CD8-positive, alpha-beta memory T cell (primary cell): ENCODE results near the gene DLL1. TPM values are rescaled to one million over a fixed set of nuclear protein-coding genes. Genes with fewer than 3 reads are reported as not detected.
A peak's percentile ranks its signal among the peaks of the same experiment; 100 is the strongest.

Experiments
- CTCF ChIA-PET: fragments of 350-600 bp; sonication (Branson Sonifier 250); formaldehyde crosslinking; loops from one replicate; lab custom pipeline; 2021; ENCODE audit warnings: antibody characterized with exemption; lab: Charles Lee
- POLR2A ChIA-PET: fragments of 350-600 bp; sonication (Branson Sonifier 250); formaldehyde crosslinking; loops from one replicate; lab custom pipeline; 2021; ENCODE audit warnings: antibody characterized with exemption; lab: Charles Lee
- DNase-seq, 5 donors: peaks; one replicate each; pipeline versions ENCODE4 v3.0.0 to v3.0.0-alpha.2; 2020 to 2022; ENCODE audit warnings: mixed read lengths in 1 of 5
- H3K27ac ChIP-seq: one replicate; pipeline ENCODE4 v1.7.0; 2013; ENCODE audit warnings: low read depth, mild to moderate bottlenecking, low read length, moderate library complexity
- H3K27me3 ChIP-seq: 2 replicates; pipeline ENCODE4 v1.7.0; 2013; ENCODE audit warnings: low read length, mild to moderate bottlenecking; ENCODE audit not compliant: insufficient read depth, poor library complexity, severe bottlenecking
- H3K36me3 ChIP-seq: 2 replicates; pipeline ENCODE4 v1.7.0; 2013; ENCODE audit warnings: mild to moderate bottlenecking, low read length, moderate library complexity; ENCODE audit not compliant: insufficient read depth
- H3K4me1 ChIP-seq: 2 replicates; pipeline ENCODE4 v1.7.0; 2013; ENCODE audit warnings: mild to moderate bottlenecking, low read length, moderate library complexity; ENCODE audit not compliant: insufficient read depth
- H3K4me3 ChIP-seq: 2 replicates; pipeline ENCODE4 v1.7.0; 2013; ENCODE audit warnings: mild to moderate bottlenecking, low read length
- H3K9me3 ChIP-seq: 2 replicates; pipeline ENCODE4 v1.7.0; 2013; ENCODE audit warnings: mild to moderate bottlenecking, low read length
- H3K27ac Mint-ChIP-seq, 8 donors: one replicate each; pipeline ENCODE4 v1.8.0; 2020 to 2021; ENCODE audit warnings: mixed read lengths in 8 of 8, mild to moderate bottlenecking in 6 of 8, inconsistent platforms in 3 of 8, moderate library complexity in 3 of 8
- H3K27me3 Mint-ChIP-seq, 2 donors: one replicate each; pipeline ENCODE4 v1.8.0; 2020 to 2021; ENCODE audit warnings: mixed read lengths in 2 of 2, mild to moderate bottlenecking in 1 of 2, moderate library complexity in 1 of 2
- H3K36me3 Mint-ChIP-seq, 3 donors: one replicate each; pipeline ENCODE4 v1.8.0; 2020 to 2021; ENCODE audit warnings: mixed read lengths in 3 of 3, inconsistent platforms in 1 of 3, mild to moderate bottlenecking in 1 of 3
- H3K4me1 Mint-ChIP-seq, 3 donors: one replicate each; pipeline ENCODE4 v1.8.0; 2020 to 2021; ENCODE audit warnings: mixed read lengths in 3 of 3, inconsistent platforms in 1 of 3, mild to moderate bottlenecking in 1 of 3
- H3K4me3 Mint-ChIP-seq, 7 donors: one replicate each; pipeline ENCODE4 v1.8.0; 2020 to 2021; ENCODE audit warnings: mixed read lengths in 7 of 7, mild to moderate bottlenecking in 6 of 7, moderate library complexity in 4 of 7, inconsistent platforms in 2 of 7
- H3K9me3 Mint-ChIP-seq, 5 donors: one replicate each; pipeline ENCODE4 v1.8.0; 2020 to 2022; ENCODE audit warnings: mixed read lengths in 5 of 5, mild to moderate bottlenecking in 3 of 5, moderate library complexity in 2 of 5, inconsistent platforms in 1 of 5
- polyA plus RNA-seq: library from polyadenylated mRNA; unstranded; fragments of 300-500 nt; fragmentation: Illumina TruSeq; gene quantifications from one replicate; pipeline ENCODE4 v1.2.3, GENCODE V29; 2021
- total RNA-seq, 2 experiments: library from RNA; stranded (reverse); gene quantifications; one replicate each; pipeline ENCODE4 v1.2.3, GENCODE V29; 2021

DLL1 gene
- total and polyA plus RNA-seq, 3 experiments from 2014 or later: 0.49 to 0.86 (median 0.79) TPM

GRCh38 chr6:170313716-170314295 lies 22.9 kb upstream of the DLL1 start:
- H3K9me3 Mint-ChIP-seq: no peaks in the 10 kb centered on the region
- peak overlapping the region in 1 of 7 donors; percentile 27 for H3K4me3 Mint-ChIP-seq
- ChIA-PET POLR2A (interaction anchor here (0.6 kb wide), 1 partner anchor 12 kb away, joined by 3 read pairs; no protein-coding TSS in a partner anchor), CTCF (no interaction called here)
- Histone ChIP-seq H3K4me1 (peaks cover 36% of the 10 kb centered on the region), H3K27me3 (no peaks in the 10 kb centered on the region), H3K27ac (no peak overlapping the region), H3K36me3 (peaks cover 11% of the 10 kb centered on the region), H3K9me3 (no peaks in the 10 kb centered on the region), H3K4me3 (no peak overlapping the region)
- H3K36me3 Mint-ChIP-seq: peaks cover 0 to 50% (median 9%) of the 10 kb centered on the region in 3 donors
- H3K4me1 Mint-ChIP-seq: peaks cover 51 to 80% (median 70%) of the 10 kb centered on the region in 3 donors
- H3K27ac Mint-ChIP-seq: peak overlapping the region in 1 of 8 donors; percentile 39
- H3K27me3 Mint-ChIP-seq: peaks cover 0 to 2% of the 10 kb centered on the region in 2 donors
- no peak for DNase-seq

DNA sequence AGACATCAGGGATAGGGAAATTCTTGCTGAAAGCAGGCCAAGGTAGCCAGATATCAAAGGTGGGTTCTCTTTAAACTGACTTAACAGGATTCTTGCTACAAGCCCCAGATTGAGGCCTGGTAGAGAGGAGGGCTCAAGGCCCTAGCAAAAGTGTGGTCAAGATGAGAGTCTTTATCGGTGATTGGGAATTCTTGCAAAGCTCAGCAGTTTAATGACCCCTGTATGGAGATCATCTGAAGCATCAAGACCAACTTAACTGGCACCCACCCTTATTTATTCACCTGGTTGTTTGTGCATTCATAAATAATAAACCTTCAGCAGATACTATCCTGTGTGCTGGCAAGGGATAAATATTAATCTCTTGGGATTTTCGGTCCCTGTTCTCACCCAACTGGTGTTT lies 22.0 kb upstream of the DLL1 start:
- H3K27me3 ChIP-seq: no peaks in the 10 kb centered on the region
- H3K4me1 ChIP-seq: peaks cover 45% of the 10 kb centered on the region
- CTCF ChIA-PET: no interaction called here
- H3K9me3 ChIP-seq: no peaks in the 10 kb centered on the region
- DNase-seq: no peak
- H3K9me3 Mint-ChIP-seq: no peaks in the 10 kb centered on the region
- H3K4me1 Mint-ChIP-seq: peaks cover 61 to 87% (median 77%) of the 10 kb centered on the region in 3 donors
- H3K4me3 ChIP-seq: no peak overlapping the region
- H3K4me3 Mint-ChIP-seq: peak overlapping the region in 1 of 7 donors; percentile 24
- H3K36me3 Mint-ChIP-seq: peaks cover 0 to 48% (median 9%) of the 10 kb centered on the region in 3 donors
- H3K27me3 Mint-ChIP-seq: peaks cover 0 to 2% of the 10 kb centered on the region in 2 donors
- peaks cover 3% of the 10 kb centered on the region for H3K36me3 ChIP-seq
- no peak overlapping the region for H3K27ac ChIP-seq
- H3K27ac Mint-ChIP-seq: peak overlapping the region in 2 of 8 donors; percentile 43 to 62
- POLR2A ChIA-PET: no interaction called here

GRCh38 chr6:170311696-170312095 lies 20.8 kb upstream of the DLL1 start:
- no peak for DNase-seq
- Histone ChIP-seq H3K27ac (no peak overlapping the region), H3K9me3 (no peaks in the 10 kb centered on the region), H3K36me3 (no peaks in the 10 kb centered on the region), H3K27me3 (no peaks in the 10 kb centered on the region), H3K4me3 (no peak overlapping the region), H3K4me1 (peaks cover 53% of the 10 kb centered on the region)
- Mint-ChIP-seq H3K27ac (peak overlapping the region in 1 of 8 donors; percentile 21), H3K9me3 (no peaks in the 10 kb centered on the region), H3K27me3 (peaks cover 0 to 2% of the 10 kb centered on the region in 2 donors), H3K4me3 (no peak overlapping the region), H3K4me1 (peaks cover 65 to 89% (median 80%) of the 10 kb centered on the region in 3 donors), H3K36me3 (peaks cover 0 to 42% (median 5%) of the 10 kb centered on the region in 3 donors)
- ChIA-PET CTCF (no interaction called here), POLR2A (no interaction called here)

DNA sequence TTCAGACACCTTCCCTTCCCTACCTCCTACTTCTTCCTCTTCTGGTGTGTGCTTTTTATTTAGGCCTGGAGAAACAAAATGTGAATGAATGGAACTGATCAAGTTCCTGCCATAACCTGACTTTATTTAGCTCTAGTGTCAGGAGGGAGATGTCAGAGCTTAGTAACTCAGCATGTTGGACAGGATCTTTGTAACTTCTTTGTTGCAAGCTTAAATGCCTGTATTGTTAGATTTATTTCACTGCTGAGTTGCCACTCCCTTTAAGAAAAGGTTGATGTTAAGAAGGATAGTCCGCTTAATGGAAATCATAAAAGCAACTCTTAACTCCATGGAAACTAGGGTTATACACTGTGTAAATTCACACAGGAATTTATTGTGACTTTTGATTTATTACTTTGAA lies 17.9 kb upstream of the DLL1 start:
- Mint-ChIP-seq H3K27me3 (peaks cover 2 to 9% of the 10 kb centered on the region in 2 donors), H3K4me1 (peaks cover 50 to 70% (median 58%) of the 10 kb centered on the region in 3 donors), H3K36me3 (peaks cover 0 to 33% (median 3%) of the 10 kb centered on the region in 3 donors), H3K27ac (peak overlapping the region in 6 of 8 donors; percentile 4 to 95 (median 76)), H3K4me3 (peak overlapping the region; percentile 2 to 95 (median 87)), H3K9me3 (no peaks in the 10 kb centered on the region)
- CTCF ChIA-PET: no interaction called here
- Histone ChIP-seq H3K9me3 (no peaks in the 10 kb centered on the region), H3K36me3 (no peaks in the 10 kb centered on the region), H3K4me3 (no peak overlapping the region), H3K27me3 (no peaks in the 10 kb centered on the region), H3K4me1 (peaks cover 52% of the 10 kb centered on the region), H3K27ac (no peak overlapping the region)
- POLR2A ChIA-PET: no interaction called here
- DNase-seq: no peak

GRCh38 chr6:170307080-170307545 lies 16.2 kb upstream of the DLL1 start:
- Mint-ChIP-seq H3K9me3 (no peaks in the 10 kb centered on the region), H3K36me3 (peaks cover 0 to 26% (median 0%) of the 10 kb centered on the region in 3 donors), H3K27me3 (peaks cover 3 to 19% of the 10 kb centered on the region in 2 donors), H3K27ac (peak overlapping the region; percentile 92 to 99 (median 98)), H3K4me1 (peaks cover 39 to 55% (median 44%) of the 10 kb centered on the region in 3 donors), H3K4me3 (peak overlapping the region; percentile 87 to 97 (median 93))
- CTCF ChIA-PET: no interaction called here
- POLR2A ChIA-PET: interaction anchor here (0.7 to 1.5 kb wide), 3 partner anchors 16 to 218 kb away, joined by 3 to 5 read pairs (median 4); partner anchors contain the start of gene DLL1
- H3K4me3 ChIP-seq: peak overlapping the region; percentile 72
- H3K27me3 ChIP-seq: no peaks in the 10 kb centered on the region
- H3K36me3 ChIP-seq: no peaks in the 10 kb centered on the region
- DNase-seq: no peak
- no peaks in the 10 kb centered on the region for H3K9me3 ChIP-seq
- peaks cover 50% of the 10 kb centered on the region for H3K4me1 ChIP-seq
- peak overlapping the region; percentile 74 for H3K27ac ChIP-seq

- H3K27me3 ChIP-seq: no peaks in the 10 kb centered on the region
- H3K27me3 Mint-ChIP-seq: peaks cover 3 to 25% of the 10 kb centered on the region in 2 donors
- peak within 1 kb of the TSS; percentile 74 for H3K27ac ChIP-seq
- CTCF ChIA-PET: no interaction called here
- peak within 1 kb of the TSS; percentile 72 for H3K4me3 ChIP-seq
- peak; percentile 94 to 97 (median 94) for DNase-seq
- H3K9me3 ChIP-seq: no peaks in the 10 kb centered on the region
- peaks cover 38 to 51% (median 41%) of the 10 kb centered on the region in 3 donors for H3K4me1 Mint-ChIP-seq
- peaks cover 0 to 22% (median 2%) of the 10 kb centered on the region in 3 donors for H3K36me3 Mint-ChIP-seq
- peak within 1 kb of the TSS; percentile 87 to 97 (median 93) for H3K4me3 Mint-ChIP-seq
- POLR2A ChIA-PET: interaction anchor here (0.7 to 1.3 kb wide), 4 partner anchors 9 to 217 kb away, joined by 3 to 5 read pairs (median 4); partner anchors contain the start of gene DLL1
- H3K4me1 ChIP-seq: peaks cover 47% of the 10 kb centered on the region
- H3K27ac Mint-ChIP-seq: peak within 1 kb of the TSS; percentile 92 to 99 (median 98)
- peaks cover 0 to 2% (median 0%) of the 10 kb centered on the region in 5 donors for H3K9me3 Mint-ChIP-seq
- H3K36me3 ChIP-seq: no peaks in the 10 kb centered on the region
Observed at GRCh38 chr6:170306324-170307079, 15.6 kb upstream of the DLL1 start, which contains the start of gene FAM120B. Gene FAM120B (plus strand): TSS chr6:170306758. CDS start chr6:170317391, 10,633 bp downstream.

DNA sequence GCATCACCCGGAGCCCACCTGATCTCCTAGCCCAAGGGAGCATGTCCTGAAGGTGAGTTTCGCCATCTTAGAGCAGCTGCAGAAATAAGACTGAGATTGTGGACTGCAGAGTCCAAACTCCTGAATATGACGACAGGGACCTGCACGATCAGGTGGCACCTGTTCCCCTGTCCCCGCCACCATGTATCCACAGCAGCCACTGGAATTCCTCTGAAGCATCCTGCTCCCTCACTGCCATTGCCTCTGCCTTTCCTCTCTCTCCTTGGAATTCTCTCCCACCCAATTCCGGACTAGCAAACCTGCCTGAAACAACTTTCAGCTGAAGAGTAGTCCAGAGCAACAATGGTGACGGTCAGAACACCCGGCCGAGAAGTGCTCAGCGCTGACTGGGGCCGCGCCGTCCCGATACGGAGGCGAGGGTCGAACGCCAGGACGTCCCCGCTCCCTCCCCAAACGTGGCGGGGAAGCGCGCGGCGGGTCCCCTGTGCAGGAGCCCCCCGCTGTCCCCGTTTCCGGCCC lies 15.0 kb upstream of the DLL1 start:
- peaks cover 0 to 4% (median 0%) of the 10 kb centered on the region in 5 donors for H3K9me3 Mint-ChIP-seq
- H3K4me1 Mint-ChIP-seq: peaks cover 32 to 45% (median 35%) of the 10 kb centered on the region in 3 donors
- peaks cover 8 to 31% of the 10 kb centered on the region in 2 donors for H3K27me3 Mint-ChIP-seq
- no peaks in the 10 kb centered on the region for H3K36me3 ChIP-seq
- peak overlapping the region in 6 of 8 donors; percentile 25 to 82 (median 50) for H3K27ac Mint-ChIP-seq
- H3K4me3 ChIP-seq: peak overlapping the region; percentile 72
- peaks cover 0 to 18% (median 4%) of the 10 kb centered on the region in 3 donors for H3K36me3 Mint-ChIP-seq
- no peaks in the 10 kb centered on the region for H3K9me3 ChIP-seq
- no peak overlapping the region for H3K27ac ChIP-seq
- no peak for DNase-seq
- ChIA-PET CTCF (interaction anchor here (1.2 kb wide), 1 partner anchor 9 kb away, joined by 3 read pairs; no protein-coding TSS in a partner anchor), POLR2A (interaction anchor here (1.0 to 1.3 kb wide), 3 partner anchors 8 to 15 kb away, joined by 4 to 5 read pairs (median 4); partner anchors contain the start of gene DLL1)
- no peaks in the 10 kb centered on the region for H3K27me3 ChIP-seq
- H3K4me3 Mint-ChIP-seq: peak overlapping the region; percentile 70 to 95 (median 83)
- peaks cover 41% of the 10 kb centered on the region for H3K4me1 ChIP-seq
